ENCODE data around the gene ARL6IP4.
A peak's percentile ranks its signal among the peaks of the same experiment; 100 is the strongest.
"Not testable (repeated sequence)": the region's sequence is repeated elsewhere in the genome, so short reads cannot be mapped to it uniquely, and the experiment has no call there.

The ARL6IP4 gene

DNA sequence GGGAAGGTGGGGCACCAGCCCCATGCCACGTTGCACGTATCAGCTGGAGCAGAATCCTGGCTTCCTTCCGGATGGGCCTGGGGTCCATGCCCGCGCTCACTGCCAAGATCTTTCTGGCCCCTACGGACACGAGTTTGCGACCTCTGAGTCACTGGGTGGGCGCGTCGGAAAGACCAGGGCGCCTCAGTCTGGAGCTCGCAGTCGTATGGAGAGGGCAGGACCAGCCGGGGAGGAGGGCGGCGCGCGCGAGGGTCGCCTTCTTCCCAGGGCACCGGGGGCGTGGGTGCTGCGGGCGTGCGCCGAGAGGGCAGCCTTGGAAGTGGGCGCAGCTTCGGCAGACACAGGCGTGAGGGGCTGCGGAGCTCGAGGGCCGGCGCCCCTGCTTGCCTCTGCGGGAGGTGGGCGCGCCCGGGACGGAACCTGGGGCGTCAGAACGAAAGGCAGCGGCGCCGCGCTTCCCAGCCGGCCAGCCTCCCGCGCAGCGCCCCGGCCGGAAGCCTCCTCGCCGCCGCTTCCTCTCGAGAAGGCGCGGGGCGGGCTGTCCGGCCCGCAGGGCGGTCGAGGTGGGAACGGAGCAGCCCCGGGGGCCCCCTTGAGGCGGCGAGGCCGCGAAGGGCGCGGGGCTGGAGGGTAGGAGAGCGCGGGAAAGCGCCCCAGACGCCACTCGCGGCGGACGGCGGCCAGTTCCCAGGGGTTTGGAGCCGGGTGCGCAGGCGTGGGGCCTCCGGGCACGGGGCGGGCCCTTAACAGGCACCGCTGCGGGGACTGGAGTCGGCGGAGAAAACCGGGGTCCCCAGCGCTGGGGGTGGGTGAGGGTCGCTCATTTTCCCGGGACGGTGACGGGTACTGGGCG is at the start of gene ARL6IP4:
TSS of gene ARL6IP4 (plus strand) at position 499 of the 853 bp plus-strand sequence. CDS start 459 bp downstream, outside the sequence.
- DNase-seq: peak in 43 of 56 donors; percentile 27 to 77 (median 54)

DNA sequence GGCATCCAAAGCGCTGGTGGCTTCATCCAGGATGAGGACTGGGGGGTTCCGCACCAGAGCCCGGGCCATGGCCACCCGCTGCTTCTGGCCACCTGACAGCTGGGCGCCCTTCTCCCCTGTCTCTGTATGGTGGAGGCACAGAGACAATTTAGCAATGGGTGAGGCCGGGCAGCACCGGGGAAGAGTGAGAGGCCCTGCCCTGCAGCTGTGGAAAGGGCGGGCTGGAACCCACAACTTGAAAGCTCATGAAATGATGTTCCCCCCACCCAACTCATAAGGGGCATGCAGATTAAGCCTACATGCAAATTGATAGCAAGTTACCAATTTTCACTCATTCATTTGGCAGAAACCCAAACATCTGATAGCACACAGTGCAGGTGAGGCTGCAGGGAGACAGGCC is 48.3 kb upstream of the ARL6IP4 start:
- no peak for DNase-seq

DNA sequence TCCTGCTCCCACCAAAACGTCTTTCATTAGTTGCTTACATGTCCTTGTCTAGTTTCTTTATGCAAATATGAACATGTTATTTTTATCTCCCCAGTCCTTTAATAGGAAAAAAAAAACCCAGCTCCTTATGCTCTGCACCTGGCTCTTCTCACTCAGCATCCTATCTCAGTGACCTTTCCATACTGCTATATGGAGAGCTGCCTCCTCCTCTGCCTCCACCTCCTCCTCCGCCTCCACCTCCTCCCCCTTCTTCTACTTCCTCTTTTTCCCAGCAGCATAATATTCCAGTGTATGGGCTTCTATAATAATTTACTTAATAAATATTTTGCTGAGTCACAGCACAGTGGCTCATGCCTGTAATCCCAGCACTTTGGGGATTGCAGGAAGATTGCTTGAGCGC is 45.8 kb upstream of the ARL6IP4 start:
- no peak for DNase-seq

DNA sequence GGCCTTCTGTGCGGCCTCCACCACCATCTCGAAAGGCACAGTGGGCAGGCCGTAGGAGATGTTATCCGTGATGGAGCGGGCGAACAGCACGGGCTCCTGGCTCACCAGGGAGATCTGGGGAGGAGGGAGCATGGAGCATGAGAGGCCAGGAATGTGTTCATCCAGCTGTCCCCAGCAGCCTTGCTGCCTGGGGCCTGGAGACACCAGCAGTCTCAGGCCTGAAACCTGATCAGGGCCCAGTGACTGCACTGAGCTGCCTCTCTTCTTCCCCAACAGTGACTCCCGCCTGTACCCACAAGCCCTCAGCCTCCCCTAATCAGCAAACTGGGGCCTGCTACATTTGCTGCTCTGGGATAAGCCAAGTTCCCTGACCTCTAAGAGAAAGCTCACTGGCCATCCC is 45.2 kb upstream of the ARL6IP4 start:
- no peak for DNase-seq

DNA sequence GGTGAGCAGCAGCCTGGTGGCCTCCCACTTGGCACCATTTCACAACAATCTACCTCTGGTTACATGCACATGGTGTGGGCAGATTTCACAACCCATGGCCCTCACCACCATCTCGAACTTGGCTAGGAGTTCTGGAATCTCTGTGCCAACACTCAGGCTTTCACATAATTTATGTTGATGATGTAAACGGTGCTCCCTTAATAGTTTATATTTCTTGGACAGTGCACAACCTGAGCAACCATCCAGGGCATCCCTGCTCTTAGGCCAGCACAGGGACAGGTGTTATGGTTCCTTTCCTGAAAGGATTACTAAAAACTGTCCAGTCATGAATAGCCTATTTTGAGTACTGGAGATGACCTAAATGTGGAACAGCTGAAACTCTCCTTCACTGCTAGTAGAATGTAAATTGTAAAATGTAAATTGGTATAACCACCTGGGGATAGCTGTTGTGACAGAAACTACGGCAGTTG is 42.8 kb upstream of the ARL6IP4 start:
- no peak for DNase-seq

DNA sequence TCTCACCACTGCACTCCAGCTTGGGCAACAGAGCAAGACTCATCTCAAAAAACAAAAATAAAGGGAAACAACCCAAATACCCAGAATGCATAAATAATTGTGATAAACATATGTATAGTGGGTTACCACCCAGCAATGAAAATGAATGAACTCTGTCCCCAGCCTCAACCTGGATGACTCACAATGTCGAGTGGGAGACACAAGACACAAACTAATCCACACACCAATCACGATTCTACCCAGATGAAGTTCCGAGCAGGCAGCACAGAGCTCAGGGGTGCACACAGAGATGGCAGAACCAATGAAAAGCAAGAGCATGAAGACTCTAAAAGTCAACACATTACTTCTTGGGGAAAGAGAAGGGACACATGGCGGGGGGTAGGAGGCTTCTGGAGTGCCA is 41.4 kb upstream of the ARL6IP4 start:
- DNase-seq: peak in 7 of 56 donors; percentile 11 to 43 (median 26)

DNA sequence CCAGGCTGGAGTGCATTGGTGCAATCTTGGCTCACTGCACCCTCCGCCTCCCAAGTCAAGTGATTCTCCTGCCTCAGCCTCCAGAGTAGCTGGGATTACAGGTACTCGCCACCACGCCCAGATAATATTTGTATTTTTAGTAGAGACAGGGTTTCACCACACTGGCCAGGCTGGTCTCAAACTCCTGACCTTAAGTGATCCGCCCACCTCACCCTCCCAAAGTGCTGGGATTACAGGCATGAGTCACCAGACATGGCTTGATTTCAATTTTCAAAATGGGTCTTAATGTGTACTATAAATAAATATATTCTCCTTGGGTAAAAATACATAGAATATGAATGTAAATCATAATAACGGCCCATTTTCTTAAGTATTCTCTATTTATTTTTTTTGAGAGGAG is 39.1 kb upstream of the ARL6IP4 start:
- not testable (repeated sequence) for DNase-seq

DNA sequence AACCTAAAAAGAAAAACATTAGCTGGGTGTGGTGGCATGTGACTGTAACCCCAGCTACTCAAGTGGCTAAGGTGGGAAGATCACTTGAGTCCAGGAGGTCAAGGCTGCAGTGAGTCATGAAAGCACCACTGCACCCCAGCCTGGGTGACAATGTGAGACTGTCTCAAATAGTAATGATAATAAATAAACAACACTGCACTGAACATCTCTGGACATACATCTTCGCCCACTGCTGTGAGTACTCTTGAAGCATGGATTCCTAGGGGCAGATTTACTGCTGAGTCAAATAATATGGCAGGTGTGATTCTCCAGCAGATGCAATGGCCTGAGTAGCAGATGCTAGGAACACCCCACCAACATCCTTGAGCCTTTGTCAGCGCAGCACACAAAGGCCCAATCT is 37.8 kb upstream of the ARL6IP4 start:
- DNase-seq: no peak

DNA sequence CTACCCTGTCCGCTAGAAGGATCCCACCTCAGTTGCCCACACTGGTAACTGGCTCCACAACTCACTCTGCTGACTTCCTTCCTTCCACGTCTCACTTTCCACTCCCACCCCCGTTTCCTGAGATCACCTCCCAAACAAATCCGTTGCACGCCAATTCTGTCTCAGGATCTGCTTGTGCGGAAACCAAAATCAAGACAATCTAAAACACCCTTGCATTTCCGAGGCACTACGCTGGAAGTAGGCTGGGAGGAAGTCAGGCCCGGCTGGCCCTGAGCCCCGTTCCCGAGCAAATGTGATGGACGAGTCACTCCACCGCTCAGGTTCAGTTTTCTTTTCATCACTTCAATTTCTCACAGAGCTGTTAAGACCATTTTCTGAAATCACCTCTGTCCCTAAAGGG is 37.3 kb upstream of the ARL6IP4 start:
- no peak for DNase-seq

DNA sequence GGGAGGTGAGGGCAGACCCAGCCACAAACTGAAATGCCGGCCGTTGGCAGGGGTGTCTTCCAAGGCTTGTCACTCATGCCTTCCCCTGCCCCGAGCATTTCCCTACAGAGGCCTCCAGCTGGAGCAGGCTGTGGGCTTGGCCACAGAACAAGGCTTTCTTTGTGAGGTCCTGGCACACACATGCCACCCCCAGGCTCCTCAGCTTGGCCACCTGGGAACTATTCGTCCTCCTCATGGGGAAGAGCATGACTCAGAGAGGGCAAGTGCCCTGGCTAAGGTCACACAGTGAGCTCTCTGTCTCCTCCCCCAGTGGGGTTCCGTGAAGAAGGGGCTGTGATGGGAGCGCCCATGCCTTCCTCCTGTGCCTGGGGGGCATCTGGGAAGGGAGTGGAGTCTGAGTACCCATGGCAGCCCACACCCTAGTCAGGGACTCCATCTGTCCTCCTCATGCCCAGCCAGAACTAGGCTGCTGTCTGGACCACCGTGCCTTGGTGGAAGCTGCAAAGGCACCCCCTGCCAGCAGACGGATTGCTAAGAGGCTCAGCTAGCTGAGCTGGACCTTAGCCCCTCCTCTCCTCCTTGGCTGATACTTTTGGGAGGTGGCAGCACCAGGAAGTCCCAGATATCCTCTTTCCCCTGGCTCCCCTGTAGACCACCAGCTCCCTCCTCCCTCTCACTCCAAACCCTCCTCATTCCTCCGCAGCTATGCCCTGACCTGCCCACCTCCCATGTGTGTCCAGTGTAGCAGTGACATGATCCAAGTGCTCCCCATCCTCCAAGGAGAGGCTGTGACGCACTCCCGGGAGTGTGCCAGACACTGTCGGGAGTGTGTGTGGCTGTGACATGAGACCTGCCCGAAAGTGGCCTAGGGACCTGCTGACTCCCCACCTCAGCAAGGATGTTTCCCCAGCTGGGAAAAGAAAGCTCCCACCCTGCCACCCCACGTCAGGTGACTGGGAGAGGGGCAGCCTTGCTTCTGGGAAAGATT is 35.6 kb upstream of the ARL6IP4 start:
- DNase-seq: peak in 55 of 56 donors; percentile 11 to 91 (median 73)

DNA sequence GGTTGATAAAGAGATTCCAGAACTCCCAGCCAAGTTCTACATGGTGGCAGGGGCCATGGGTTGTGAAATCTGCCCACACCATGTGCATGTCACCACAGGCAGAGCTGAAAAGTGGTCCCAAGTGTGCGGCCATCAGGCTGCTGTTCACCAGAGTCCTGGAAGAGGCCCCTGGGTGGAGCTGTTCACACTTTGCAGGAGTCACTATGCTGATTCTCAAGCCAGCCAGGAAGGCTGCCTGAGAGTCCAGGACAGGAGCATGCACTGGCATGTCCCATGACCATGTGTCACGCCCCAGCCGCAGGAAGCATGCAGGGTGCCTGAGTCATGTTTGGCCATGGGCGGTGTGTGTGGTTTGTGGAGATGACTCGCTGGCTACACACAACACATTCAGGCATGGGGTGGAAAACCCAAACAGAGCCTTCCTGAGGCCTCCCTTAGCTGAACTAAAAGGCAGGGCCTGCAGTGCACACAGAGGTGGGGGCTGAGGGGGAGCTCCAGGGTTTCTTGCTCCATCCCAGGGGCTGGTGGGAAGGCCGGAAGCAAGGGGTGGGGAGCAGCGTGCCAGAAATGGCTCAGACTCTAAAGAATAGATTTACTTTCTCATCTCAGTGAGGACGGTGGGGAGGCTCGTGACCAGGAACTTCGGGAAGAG is 33.7 kb upstream of the ARL6IP4 start:
- DNase-seq: peak in 13 of 56 donors; percentile 9 to 60 (median 23)

DNA sequence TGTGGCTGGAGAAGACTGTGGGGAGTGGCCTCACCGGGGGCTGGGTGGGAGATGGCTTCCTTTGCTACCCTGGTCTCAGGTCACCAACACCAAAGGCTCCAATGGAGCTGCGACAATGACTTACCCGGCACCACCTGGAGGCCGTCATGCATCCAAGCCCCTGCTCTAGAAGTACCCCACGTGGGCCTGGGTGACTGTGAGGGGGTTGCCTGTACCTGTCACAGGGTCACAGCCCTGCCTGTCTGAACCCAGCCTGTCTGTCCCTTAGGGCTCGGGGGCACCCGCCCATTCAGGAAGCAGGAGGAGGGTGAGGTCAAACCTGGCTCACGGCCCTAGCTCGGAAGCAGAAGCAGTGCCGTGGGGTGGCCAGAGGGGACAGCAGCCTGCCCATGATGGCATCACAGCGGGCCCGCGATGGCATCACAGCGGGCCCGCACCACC is 33.1 kb upstream of the ARL6IP4 start:
- peak in 3 of 56 donors; percentile 13 to 36 (median 29) for DNase-seq

DNA sequence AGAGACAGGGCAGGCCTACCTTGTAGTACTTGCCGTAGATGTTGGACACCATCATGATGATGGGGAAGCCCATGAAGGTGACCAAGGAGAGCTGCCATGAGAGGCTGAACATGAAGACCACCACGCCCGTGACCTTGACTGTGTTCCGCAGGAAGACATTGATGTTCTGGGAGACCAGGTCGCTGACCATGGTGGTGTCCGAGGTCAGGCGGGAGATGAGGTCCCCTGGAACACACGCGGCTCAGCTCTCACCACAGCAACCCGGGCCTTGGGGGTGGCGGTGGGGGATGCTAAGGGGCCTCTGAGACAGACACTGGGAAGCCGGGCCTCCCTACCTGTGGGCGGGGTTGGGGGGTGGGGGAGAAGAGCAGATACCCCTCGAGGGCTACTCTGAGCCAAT is 31.9 kb upstream of the ARL6IP4 start:
- no peak for DNase-seq

DNA sequence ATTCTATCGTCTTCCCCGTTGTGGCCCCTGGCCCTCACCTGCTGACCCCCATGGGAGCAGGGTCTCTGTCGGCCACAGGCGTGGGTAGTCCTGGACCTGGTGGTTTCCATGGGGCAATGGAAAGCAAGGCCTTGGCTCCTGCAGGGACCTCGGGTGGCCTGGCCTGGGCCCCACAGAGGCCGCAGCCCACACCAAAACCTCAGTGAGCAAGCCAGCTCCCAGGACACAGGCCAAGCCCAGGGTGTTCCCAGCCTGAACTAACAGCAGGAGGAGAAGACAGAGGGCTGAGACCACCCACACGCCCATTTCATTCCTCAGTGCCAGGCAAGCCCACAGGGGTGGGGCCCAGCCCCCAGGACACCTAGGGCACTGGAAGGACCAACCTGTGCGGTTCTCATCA is 31.1 kb upstream of the ARL6IP4 start:
- DNase-seq: peak in 3 of 56 donors; percentile 8 to 25 (median 23)

DNA sequence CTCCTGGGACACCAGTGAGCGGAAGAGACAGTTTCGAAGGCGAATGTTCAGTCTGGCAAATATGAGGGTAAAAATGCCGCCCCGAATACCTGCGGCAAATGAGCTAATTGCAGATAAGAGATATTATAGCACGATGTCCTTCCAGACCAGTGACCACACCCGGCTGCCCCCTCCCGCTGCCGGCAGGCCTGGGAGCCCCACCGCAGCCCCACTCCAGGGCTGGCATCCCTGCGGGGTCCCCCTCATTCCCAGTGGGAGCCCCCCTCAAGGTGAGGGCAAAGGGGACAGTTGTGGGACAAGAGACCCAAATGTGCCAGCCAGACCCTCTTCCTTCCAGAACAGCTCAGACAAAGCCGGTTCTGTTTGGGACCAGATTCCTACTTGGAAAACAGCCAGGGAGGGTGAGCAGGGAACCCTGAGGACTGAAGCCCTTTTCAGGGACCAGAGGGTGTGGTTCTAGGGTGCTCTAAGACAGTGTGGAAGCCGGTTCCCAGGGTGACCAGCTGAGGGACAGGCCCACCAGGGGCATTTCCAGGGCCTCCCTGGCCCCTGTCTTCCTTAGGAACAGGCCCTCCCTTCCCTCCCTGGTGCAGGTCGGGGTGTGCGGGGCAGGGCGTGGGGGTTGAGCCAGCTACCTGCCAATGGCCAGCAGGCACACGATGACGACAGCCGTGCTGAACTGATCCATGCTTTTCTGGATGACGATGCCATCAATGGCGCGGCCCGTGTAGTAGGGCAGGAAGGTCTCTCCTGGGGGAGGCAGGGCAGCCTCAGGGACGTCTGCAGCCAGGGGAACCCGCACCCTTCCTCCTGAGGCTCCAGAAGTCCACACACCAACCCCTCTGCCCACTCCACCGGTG is 30.4 kb upstream of the ARL6IP4 start:
- peak in 2 of 56 donors; percentile 15 to 19 for DNase-seq

DNA sequence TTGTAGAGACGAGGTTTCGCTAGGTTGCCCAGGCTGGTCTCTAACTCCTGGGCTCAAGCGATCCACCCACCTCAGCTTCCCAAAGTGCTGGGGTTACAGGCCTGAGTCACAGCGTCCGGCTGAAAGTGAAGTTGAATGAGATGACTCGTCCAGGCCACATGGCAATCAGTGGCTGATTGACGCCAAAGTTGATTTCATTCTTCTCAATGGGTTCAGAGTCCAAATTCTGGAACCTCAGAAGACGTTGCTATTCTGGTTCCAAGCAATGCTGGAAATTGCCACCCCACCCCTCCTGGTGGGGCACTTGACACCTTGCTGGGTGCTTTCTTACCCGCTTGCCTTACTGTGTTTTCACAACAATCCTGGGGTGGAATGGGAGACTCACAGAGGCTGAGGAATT is 29.1 kb upstream of the ARL6IP4 start:
- no peak for DNase-seq

DNA sequence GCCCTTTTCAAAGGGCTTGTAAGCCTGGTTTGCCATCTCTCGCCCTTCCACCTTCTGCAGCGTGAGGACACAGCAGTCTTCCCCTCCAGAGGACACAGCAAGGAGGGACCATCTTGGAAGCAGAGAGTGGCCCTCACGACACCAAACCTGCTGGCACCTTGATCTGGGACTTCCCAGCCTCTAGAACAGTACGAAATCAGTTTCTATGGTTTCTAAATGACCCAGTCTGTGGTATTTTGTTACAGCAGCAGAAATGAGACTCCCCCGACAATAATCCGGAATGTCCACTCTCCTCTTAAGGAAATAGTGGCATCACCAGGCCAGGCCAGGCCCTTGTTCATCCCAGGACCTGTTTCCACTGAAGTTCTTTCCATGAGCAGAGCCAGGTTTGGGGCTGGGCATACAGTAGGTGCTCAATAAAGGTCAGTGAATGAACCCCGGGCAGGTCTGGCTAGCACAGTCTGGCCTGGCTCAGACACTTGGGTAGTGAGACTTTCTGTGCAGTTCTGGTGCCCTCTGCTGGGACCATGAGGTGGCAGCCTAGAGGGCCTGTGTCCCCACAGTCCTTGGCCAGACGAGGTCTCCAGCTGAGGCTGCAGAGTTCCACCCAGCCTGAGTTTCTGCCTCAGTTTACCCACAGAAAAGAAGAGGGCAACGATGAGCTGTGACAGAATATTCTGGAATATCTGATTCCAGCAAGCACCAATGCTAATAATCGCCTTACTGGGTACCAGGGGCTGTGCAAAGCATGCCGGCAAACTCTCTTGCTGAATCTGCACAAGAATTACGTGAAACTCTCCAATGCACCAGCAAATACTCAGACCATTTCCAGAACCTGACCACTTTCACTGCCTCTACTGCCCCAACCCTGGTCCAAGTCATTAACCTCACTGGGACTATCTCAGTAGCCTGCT is 28.2 kb upstream of the ARL6IP4 start:
- peak in 50 of 56 donors; percentile 17 to 85 (median 64) for DNase-seq

DNA sequence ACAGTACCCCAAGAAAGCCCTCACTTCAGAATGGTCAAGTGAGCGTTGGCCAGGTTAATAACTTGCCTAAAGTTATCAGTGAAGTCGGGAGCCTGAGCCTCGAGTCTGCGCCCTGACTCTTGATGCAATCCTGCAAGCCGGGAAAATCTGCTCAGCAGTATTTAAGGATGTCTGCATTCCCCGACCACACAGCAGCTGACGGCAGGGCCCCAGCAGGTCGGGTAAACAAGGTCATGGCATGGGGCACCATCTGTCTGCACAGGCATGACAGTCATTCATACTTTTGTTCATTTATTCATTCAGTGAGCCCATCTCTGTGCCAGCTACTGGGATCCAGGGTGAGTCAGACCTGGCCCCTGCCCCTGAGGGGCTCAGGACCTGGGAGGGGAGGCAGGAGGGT is 25.3 kb upstream of the ARL6IP4 start:
- DNase-seq: no peak

DNA sequence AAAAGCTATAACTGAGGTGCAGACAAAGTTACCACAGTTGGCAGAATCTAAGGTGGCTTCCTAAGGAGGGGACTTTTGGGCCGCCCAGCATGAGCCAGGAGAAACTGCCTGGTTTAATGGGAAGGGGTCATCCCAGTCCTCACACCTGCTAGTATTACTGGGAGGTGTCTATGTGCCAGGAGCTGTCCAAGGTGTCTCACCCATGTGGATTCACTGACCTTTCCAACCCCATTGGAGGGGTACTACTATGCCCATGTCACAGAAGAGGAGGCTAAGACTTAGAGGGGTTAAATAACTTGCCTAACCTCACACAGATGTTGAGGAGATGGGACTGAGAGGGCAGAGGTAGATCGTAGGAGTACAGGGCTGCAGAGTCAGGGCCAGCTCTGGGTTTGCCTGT is 24.4 kb upstream of the ARL6IP4 start:
- no peak for DNase-seq
